ENCODE measurements around the gene TPP1. TPM values are rescaled to one million over a fixed set of nuclear protein-coding genes. Genes with fewer than 3 reads are reported as not detected.
A peak's percentile ranks its signal among the peaks of the same experiment; 100 is the strongest.

Gene TPP1
- total and polyA plus RNA-seq, 2 of the 13 experiments (the other 11 are each of a cell fraction or from before 2014, with no cell fraction given) = 13.9 to 74.6 TPM

DNA sequence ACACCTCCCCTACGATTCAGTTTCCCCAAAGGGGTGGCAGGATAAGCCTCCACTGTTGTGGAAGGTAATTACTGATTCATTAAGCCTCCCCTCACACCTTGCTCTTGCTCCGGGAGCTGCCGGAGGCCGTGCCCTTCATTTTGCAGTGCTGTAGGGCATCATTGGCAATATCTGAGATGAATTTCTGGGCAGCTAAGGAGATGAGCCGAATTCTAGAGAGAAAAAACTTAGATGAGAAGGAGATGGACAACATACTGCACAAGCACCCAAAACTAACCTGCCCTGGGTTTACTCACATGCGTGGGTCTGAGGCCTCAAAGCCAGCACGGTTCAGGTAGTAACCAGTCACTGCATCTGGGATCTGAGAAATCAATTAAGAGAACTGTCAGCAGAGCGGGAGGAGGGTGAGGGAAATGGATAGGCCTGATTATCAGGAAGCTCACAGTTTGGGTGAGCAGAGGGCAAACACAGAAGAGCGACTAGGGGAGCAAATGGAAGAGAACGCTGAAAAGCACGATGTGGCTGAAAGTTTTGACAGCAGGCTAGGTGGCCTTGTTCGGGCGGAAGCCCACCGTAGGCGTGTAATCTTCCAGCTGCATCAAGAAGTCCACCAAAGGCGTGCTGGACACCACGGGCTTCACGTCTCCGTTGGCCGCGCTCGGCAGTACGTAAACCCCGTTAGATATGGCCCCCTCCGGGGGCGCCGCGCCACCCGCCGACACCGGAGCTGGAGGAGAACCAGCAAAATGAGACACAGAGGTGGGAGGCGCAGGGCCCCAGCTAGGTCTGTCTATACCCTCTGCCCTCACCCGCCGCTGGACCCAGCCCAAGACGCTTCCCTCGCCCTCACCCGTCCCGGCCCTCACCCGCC, 7.9 kb downstream of the TPP1 start:
- Histone ChIP-seq H3K9ac (ENCODE audit: insufficient read depth, low read depth, low read length) (peak overlapping the region; percentile 96), H3K27ac (ENCODE audit: extremely low read length, insufficient read depth, low read length) (peak overlapping the region; percentile 62), H3K79me2 (ENCODE audit: insufficient read depth, low read length) (peaks cover 16% of the 10 kb centered on the region), H3K4me3 (replicated peaks in 1 of 3; ENCODE audit: insufficient read depth in 1 of 3, low read depth in 2 of 3, low read length in 3 of 3) (peak overlapping the region; percentile 81 to 93 (median 86)), H3K36me3 (replicated peaks in 1 of 2; ENCODE audit: control insufficient read depth in 1 of 2, insufficient read depth in 2 of 2, low read length in 2 of 2) (peaks cover 24 to 52% of the 10 kb centered on the region in 2 experiments), H3K4me1 (ENCODE audit: insufficient read depth, low read length) (peaks cover 44% of the 10 kb centered on the region), H3K4me2 (ENCODE audit: low read depth, low read length) (peak overlapping the region; percentile 96), H4K20me1 (ENCODE audit: insufficient read depth, low read length) (no peaks in the 10 kb centered on the region), H2AFZ (ENCODE audit: low read length) (no peak overlapping the region), H3K9me3 (ENCODE audit: low read length) (no peaks in the 10 kb centered on the region), H3K27me3 (ENCODE audit: control insufficient read depth in 1 of 2, insufficient read depth in 2 of 2, low read length in 2 of 2) (no peaks in the 10 kb centered on the region)
- in situ Hi-C loops (cut with HindIII; ENCODE audit: extremely low pct_ligation_motif_present, low pct_unique_long_range_greater_than_20kb) (no loop called here), intact Hi-C loops (cut with micrococcal nuclease; ENCODE audit: unreplicated experiment) (loop anchor here (5.0 kb wide), 1 partner anchor 129 kb away; the partner anchor contains the start of genes ARFIP2 and TIMM10B)
- FAIRE-seq (no peak), ATAC-seq (peak; percentile 4), DNase-seq (ENCODE audit: low spot score) (no peak)
- ChIA-PET CTCF (ENCODE audit: low intra/inter-chr PET ratio, low total read pairs) (no interaction called here), POLR2A (interaction anchor here (0.6 to 3.1 kb wide), 9 partner anchors 7 to 221 kb away, joined by 3 to 24 read pairs (median 4); partner anchors contain the start of genes ARFIP2, ILK, MRPL17 and RRP8)
- 52% methylated on average over 10 of the region's 39 CpGs for WGBS (ENCODE audit: low lambda C conversion rate)
- no TSS peak for BruUV-seq (replicated peaks)
- TF ChIP-seq ESRRA (CRISPR knock-in tag; IDR thresholded peaks at IDR 0.05; ENCODE audit: low read depth) (no peak), NFIB (CRISPR knock-in tag; IDR thresholded peaks at IDR 0.05; ENCODE audit: borderline replicate concordance) (no peak), ZNF354B (CRISPR knock-in tag; IDR thresholded peaks at IDR 0.05) (no peak), ZSCAN21 (CRISPR knock-in tag; IDR thresholded peaks at IDR 0.05; ENCODE audit: borderline replicate concordance) (no peak), TEF (CRISPR knock-in tag; IDR thresholded peaks at IDR 0.05) (no peak), SIN3A (IDR thresholded peaks at IDR 0.05; ENCODE audit: borderline replicate concordance, low read depth, low read length) (no peak), ZNF383 (CRISPR knock-in tag; IDR thresholded peaks at IDR 0.05; ENCODE audit: borderline replicate concordance) (no peak), YEATS4 (CRISPR knock-in tag; IDR thresholded peaks at IDR 0.05; ENCODE audit: borderline replicate concordance) (no peak), RORA (CRISPR knock-in tag; IDR thresholded peaks at IDR 0.05) (no peak), ZNF788 (CRISPR knock-in tag; IDR thresholded peaks at IDR 0.05; ENCODE audit: borderline replicate concordance) (no peak), RARG (CRISPR knock-in tag; IDR thresholded peaks at IDR 0.05; ENCODE audit: low read depth) (no peak), HES4 (CRISPR knock-in tag; IDR thresholded peaks at IDR 0.05; ENCODE audit: borderline replicate concordance) (peak; percentile 47; the same call in 1 of the 2 replicates), PBX2 (CRISPR knock-in tag; IDR thresholded peaks at IDR 0.05) (no peak), ZNF224 (CRISPR knock-in tag; IDR thresholded peaks at IDR 0.05) (no peak), PATZ1 (CRISPR knock-in tag; IDR thresholded peaks at IDR 0.05) (0 out of 2 replicates have a peak, but pooled peaks have one; percentile 29), RBM22 (optimal IDR thresholded peaks at IDR 0.05; ENCODE audit: low read length) (peak; percentile 55), THAP7 (CRISPR knock-in tag; IDR thresholded peaks at IDR 0.05) (no peak)
- TF ChIP-seq, protein P1, sequence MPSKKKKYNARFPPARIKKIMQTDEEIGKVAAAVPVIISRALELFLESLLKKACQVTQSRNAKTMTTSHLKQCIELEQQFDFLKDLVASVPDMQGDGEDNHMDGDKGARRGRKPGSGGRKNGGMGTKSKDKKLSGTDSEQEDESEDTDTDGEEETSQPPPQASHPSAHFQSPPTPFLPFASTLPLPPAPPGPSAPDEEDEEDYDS (CRISPR knock-in tag; IDR thresholded peaks at IDR 0.05) = no peak

Measured in HepG2 (cell line).